Measurements from ENCODE around the gene SPDYC.

DNA sequence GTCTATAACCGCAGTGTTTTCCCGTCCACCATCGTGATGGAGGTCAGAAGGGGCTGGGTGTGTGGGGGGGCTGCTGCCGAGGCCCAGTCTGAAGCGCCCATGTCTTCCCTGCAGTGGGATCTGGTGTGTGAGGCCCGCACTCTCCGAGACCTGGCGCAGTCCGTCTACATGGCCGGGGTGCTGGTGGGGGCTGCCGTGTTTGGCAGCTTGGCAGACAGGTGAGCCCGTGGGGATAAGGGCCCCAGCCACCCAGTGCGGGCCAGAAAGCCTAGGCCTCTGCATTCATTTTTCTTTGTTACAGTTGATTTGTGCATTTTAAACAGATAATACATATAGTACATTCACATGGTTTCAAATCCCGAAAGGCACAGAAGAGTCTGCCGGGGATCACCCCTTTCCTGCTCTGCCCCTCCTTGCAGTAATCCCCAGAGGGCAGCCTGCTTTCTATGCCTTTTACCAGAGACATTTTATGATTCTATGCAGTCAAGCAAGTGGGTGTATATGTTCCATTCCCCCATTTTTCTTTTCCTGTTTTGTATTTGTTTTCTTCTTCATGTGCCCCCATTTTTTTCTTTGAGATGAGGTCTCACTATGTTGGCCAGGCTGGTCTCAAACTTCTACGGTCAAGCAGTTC is 44.3 kb downstream of the SPDYC start:
- TF ChIP-seq, protein P1, sequence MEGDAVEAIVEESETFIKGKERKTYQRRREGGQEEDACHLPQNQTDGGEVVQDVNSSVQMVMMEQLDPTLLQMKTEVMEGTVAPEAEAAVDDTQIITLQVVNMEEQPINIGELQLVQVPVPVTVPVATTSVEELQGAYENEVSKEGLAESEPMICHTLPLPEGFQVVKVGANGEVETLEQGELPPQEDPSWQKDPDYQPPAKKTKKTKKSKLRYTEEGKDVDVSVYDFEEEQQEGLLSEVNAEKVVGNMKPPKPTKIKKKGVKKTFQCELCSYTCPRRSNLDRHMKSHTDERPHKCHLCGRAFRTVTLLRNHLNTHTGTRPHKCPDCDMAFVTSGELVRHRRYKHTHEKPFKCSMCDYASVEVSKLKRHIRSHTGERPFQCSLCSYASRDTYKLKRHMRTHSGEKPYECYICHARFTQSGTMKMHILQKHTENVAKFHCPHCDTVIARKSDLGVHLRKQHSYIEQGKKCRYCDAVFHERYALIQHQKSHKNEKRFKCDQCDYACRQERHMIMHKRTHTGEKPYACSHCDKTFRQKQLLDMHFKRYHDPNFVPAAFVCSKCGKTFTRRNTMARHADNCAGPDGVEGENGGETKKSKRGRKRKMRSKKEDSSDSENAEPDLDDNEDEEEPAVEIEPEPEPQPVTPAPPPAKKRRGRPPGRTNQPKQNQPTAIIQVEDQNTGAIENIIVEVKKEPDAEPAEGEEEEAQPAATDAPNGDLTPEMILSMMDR (IDR thresholded peaks at IDR 0.05; ENCODE audit: low read length) = no peak
- no peak for TF ChIP-seq EZH2 (optimal IDR thresholded peaks at IDR 0.05; ENCODE audit: low read depth, low read length)

Data from MM.1S (cell line).